PC-3 (cell line): Measurements from ENCODE around the gene NEK1.

Source experiments
- EZH2 ChIP-seq: fragments of 300-600 bp; sonication (generic); IDR thresholded peaks from one replicate; pipeline ENCODE4 v1.6.1; 2017; ENCODE audit warnings: antibody characterized with exemption, mild to moderate bottlenecking, low read length; ENCODE audit not compliant: unreplicated experiment
- EZH2phosphoT487 ChIP-seq: fragments of 300-600 bp; sonication (generic); IDR thresholded peaks from 2 replicates; pipeline ENCODE4 v1.6.1; 2018; ENCODE audit warnings: mild to moderate bottlenecking, antibody characterized with exemption, low read length, borderline replicate concordance
- TF ChIP-seq, protein P1 (sequence below): fragments of 300-600 bp; sonication (generic); conservative IDR thresholded peaks from 2 replicates; pipeline ENCODE4 v1.5.1; 2017; ENCODE audit warnings: antibody characterized with exemption, low read depth, mild to moderate bottlenecking, low read length

DNA sequence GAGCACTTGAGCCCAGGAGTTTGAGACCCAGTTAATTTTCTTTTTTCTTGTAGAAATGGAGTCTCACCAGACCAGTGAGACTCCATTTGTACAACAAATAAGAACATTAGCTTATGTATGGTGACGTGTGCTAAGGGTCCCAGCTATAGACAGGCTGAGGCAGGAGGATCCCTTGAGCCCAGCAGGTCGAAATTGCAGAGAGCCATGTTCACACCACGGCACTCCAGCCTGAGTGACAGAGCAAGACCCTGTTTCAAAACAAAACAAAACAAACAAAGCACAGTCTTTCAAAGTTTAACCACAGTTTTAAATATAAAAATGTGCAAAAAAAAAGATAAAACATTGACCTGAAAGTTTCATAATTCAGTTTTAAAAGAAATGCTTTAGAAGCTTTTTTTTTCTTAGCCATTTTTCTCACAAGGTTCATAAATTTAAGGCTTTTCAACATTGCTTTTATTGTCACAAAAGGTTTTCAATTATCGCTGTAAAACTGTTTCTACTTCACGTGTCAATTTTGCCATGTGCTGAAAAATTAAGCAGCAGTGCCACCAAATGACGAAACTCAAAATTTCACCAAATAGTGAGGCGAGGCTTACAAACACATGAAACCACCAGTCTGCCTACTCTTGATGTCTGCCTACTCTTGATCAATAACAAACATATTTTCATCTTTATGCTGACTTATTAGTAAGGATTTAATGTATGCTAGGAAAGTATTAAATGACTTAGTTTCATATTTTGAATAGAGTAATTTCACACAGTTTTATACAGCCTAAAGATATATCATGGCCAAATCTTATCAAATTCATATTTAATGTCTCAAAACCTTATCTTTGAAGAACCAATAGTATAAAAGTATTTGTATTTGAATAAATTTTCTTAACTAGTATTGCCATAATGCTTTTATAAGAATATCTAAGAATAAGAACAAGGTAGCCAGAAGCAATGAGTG lies 126.3 kb downstream of the NEK1 start:
- TF ChIP-seq, protein P1, sequence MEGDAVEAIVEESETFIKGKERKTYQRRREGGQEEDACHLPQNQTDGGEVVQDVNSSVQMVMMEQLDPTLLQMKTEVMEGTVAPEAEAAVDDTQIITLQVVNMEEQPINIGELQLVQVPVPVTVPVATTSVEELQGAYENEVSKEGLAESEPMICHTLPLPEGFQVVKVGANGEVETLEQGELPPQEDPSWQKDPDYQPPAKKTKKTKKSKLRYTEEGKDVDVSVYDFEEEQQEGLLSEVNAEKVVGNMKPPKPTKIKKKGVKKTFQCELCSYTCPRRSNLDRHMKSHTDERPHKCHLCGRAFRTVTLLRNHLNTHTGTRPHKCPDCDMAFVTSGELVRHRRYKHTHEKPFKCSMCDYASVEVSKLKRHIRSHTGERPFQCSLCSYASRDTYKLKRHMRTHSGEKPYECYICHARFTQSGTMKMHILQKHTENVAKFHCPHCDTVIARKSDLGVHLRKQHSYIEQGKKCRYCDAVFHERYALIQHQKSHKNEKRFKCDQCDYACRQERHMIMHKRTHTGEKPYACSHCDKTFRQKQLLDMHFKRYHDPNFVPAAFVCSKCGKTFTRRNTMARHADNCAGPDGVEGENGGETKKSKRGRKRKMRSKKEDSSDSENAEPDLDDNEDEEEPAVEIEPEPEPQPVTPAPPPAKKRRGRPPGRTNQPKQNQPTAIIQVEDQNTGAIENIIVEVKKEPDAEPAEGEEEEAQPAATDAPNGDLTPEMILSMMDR, result peak; percentile 75
- TF ChIP-seq EZH2 (no peak), EZH2phosphoT487 (no peak)
